Fibroblast of upper back skin (primary cell): ENCODE results near the gene MYORG.

Experiments
- DNase-seq: peaks from one replicate; pipeline ENCODE4 v3.0.0-alpha.2; 2013

Gene MYORG

GRCh38 chr9:34332076-34332964 lies 44.4 kb downstream of the MYORG start:
- peak; percentile 41 for DNase-seq

- DNase-seq = no peak
These were observed 45.5 kb downstream of the MYORG start for GRCh38 chr9:34331196-34331595.

- peak; percentile 100 for DNase-seq
These were observed 47.5 kb downstream of the MYORG start, which contains the start of the genes KIF24 and NUDT2 for GRCh38 chr9:34328987-34329832. TSS of gene KIF24 (minus strand) at chr9:34329268. CDS start at chr9:34311346, 17,922 bp downstream. TSS of gene NUDT2 (plus strand) at chr9:34329569. CDS start at chr9:34339040, 9,471 bp downstream.

GRCh38 chr9:34328500-34328986 lies 48.2 kb downstream of the MYORG start:
- DNase-seq = no peak

GRCh38 chr9:34326690-34327089 lies 50.0 kb downstream of the MYORG start:
- DNase-seq = no peak

- no peak for DNase-seq
These were observed 53.7 kb downstream of the MYORG start for GRCh38 chr9:34322899-34323591.

GRCh38 chr9:34321451-34321850 lies 55.2 kb downstream of the MYORG start:
- DNase-seq = no peak

- no peak for DNase-seq
These were observed 58.4 kb downstream of the MYORG start for GRCh38 chr9:34318163-34318790.

- no peak for DNase-seq
These were observed 59.3 kb downstream of the MYORG start for GRCh38 chr9:34317436-34317835.
